ENCODE measurements around the gene TNNT3. TPM values are rescaled to one million over a fixed set of nuclear protein-coding genes. Genes with fewer than 3 reads are reported as not detected.

The TNNT3 gene
- total RNA-seq, 1 experiment from 2014 or later = not detected

- Histone ChIP-seq H3K4me1 (replicated peaks; ENCODE audit: insufficient read depth) (no peaks in the 10 kb centered on the region), H3K9me2 (ENCODE audit: insufficient read depth) (no peaks in the 10 kb centered on the region), H3K4me2 (no peak overlapping the region), H3K36me3 (ENCODE audit: low read depth) (no peaks in the 10 kb centered on the region), H3K79me2 (ENCODE audit: low read depth) (no peaks in the 10 kb centered on the region), H3K9me3 (ENCODE audit: insufficient read depth, low read depth) (no peaks in the 10 kb centered on the region), H3F3A (ENCODE audit: insufficient read depth, low read depth) (no peaks in the 10 kb centered on the region), H2AFZ (no peak overlapping the region), H3K4me3 (no peak overlapping the region), H4K20me1 (ENCODE audit: insufficient read depth) (no peaks in the 10 kb centered on the region), H3K27ac (no peak overlapping the region), H3K27me3 (ENCODE audit: insufficient read depth, low read depth) (peaks cover 16% of the 10 kb centered on the region; the same call in 1 of the 2 replicates)
- intact Hi-C loops (cut with micrococcal nuclease; ENCODE audit: unreplicated experiment) = no loop called here
- BruUV-seq (replicated peaks) = no TSS peak
- DNase-seq = no peak
- POLR2A ChIA-PET (ENCODE audit: unreplicated experiment) = no interaction called here
- TF ChIP-seq CTCF (conservative IDR thresholded peaks at IDR 0.05) (no peak), EZH2 (IDR thresholded peaks at IDR 0.05; ENCODE audit: low read depth) (no peak)
- CTCF ChIA-PET = interaction anchor here (0.6 kb wide), 1 partner anchor 37 kb away, joined by 3 read pairs; no protein-coding TSS in a partner anchor
Measured at GRCh38 chr11:1920909-1921573, 1.5 kb downstream of the TNNT3 start.

DNA sequence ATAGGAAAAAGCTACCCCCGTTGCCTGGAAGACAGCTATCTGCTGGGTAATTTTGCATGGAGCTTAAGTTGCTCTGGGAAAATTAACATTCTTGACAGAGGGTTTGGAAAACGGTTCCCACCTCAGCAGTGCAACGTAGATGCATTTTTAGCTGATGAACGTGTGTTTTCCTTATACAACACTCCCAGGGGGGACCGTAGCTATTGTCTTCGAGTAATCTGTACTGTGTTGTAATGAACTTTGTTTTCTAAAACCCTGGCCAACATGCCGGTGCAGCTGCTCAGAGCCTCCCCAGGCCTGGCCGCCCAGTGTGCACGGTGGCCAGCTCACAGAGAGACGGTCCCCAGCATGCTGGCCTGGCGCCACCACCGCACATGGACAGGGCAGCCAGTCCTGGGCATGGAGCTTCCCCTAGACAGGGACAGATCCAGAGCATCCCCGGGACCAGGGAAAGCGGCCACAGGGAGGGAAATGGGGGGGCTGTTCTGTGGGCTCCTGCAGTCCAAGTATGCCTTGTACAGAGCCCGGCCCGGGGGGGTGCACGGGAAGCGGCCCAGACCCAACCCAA is 2.2 kb downstream of the TNNT3 start:
- H3K4me3 ChIP-seq = no peak overlapping the region
- H3K36me3 ChIP-seq (ENCODE audit: low read depth) = no peaks in the 10 kb centered on the region
- no TSS peak for BruUV-seq (replicated peaks)
- no peaks in the 10 kb centered on the region for H3K9me3 ChIP-seq (ENCODE audit: insufficient read depth, low read depth)
- no peak overlapping the region for H2AFZ ChIP-seq
- no peak for DNase-seq
- no peaks in the 10 kb centered on the region for H3K9me2 ChIP-seq (ENCODE audit: insufficient read depth)
- no peaks in the 10 kb centered on the region for H3K79me2 ChIP-seq (ENCODE audit: low read depth)
- H4K20me1 ChIP-seq (ENCODE audit: insufficient read depth) = no peaks in the 10 kb centered on the region
- H3F3A ChIP-seq (ENCODE audit: insufficient read depth, low read depth) = no peaks in the 10 kb centered on the region
- H3K27ac ChIP-seq = no peak overlapping the region
- ChIA-PET CTCF (interaction anchor here (0.6 kb wide), 2 partner anchors 38 to 109 kb away, joined by 3 read pairs; no protein-coding TSS in a partner anchor), POLR2A (ENCODE audit: unreplicated experiment) (interaction anchor here (0.6 kb wide), 1 partner anchor 71 kb away, joined by 7 read pairs; no protein-coding TSS in a partner anchor)
- intact Hi-C loops (cut with micrococcal nuclease; ENCODE audit: unreplicated experiment) = no loop called here
- no peak overlapping the region for H3K4me2 ChIP-seq
- H3K4me1 ChIP-seq (replicated peaks; ENCODE audit: insufficient read depth) = no peaks in the 10 kb centered on the region
- TF ChIP-seq EZH2 (IDR thresholded peaks at IDR 0.05; ENCODE audit: low read depth) = no peak
- peaks cover 16% of the 10 kb centered on the region; the same call in 1 of the 2 replicates for H3K27me3 ChIP-seq (ENCODE audit: insufficient read depth, low read depth)

DNA sequence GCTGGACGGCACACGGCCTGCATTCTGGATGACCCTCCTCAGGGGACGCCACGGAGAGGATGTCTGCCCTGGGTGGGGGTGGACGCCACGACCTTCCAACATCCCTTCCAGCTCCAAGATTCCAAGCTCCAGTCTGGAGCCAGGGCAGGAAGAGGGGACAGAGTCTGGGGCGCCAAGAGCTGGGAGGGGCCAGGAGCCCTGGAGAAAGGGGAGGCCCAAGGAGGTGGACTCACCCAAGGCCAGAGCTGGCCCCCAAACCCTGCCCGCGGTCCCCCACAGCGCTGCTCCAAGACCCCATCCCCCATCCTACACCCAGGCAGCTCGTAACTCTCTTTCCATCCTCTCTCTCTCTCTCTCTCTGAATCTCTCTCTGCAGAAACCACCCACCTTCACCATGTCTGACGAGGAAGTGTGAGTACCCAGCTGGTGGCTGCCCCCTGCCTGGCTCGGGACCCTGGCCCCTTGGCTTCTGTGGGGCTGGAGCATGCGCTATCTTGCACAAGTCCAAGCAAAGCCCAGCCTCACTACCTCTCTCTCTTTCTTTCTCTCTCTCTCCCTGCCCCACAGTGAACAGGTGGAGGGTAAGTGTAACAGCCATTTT is 3.1 kb downstream of the TNNT3 start:
- Histone ChIP-seq H3K27me3 (ENCODE audit: insufficient read depth, low read depth) (peaks cover 16% of the 10 kb centered on the region; the same call in 1 of the 2 replicates), H3K9me3 (ENCODE audit: insufficient read depth, low read depth) (no peaks in the 10 kb centered on the region), H3K79me2 (ENCODE audit: low read depth) (no peaks in the 10 kb centered on the region), H3K27ac (no peak overlapping the region), H4K20me1 (ENCODE audit: insufficient read depth) (no peaks in the 10 kb centered on the region), H3F3A (ENCODE audit: insufficient read depth, low read depth) (no peaks in the 10 kb centered on the region), H2AFZ (no peak overlapping the region), H3K4me1 (replicated peaks; ENCODE audit: insufficient read depth) (no peaks in the 10 kb centered on the region), H3K4me3 (no peak overlapping the region), H3K36me3 (ENCODE audit: low read depth) (no peaks in the 10 kb centered on the region), H3K4me2 (no peak overlapping the region), H3K9me2 (ENCODE audit: insufficient read depth) (no peaks in the 10 kb centered on the region)
- DNase-seq = no peak
- no peak for TF ChIP-seq CTCF (conservative IDR thresholded peaks at IDR 0.05)
- no peak for TF ChIP-seq EZH2 (IDR thresholded peaks at IDR 0.05; ENCODE audit: low read depth)
- BruUV-seq (replicated peaks) = no TSS peak
- intact Hi-C loops (cut with micrococcal nuclease; ENCODE audit: unreplicated experiment) = no loop called here
- ChIA-PET POLR2A (ENCODE audit: unreplicated experiment) (interaction anchor here (0.6 kb wide), 2 partner anchors 72 to 88 kb away, joined by 5 to 7 read pairs; no protein-coding TSS in a partner anchor), CTCF (no interaction called here)
